HFF-Myc (cell line): ENCODE results near the gene ISCU.

Source experiments
- DNase-seq: peaks from one replicate; pipeline ENCODE4 v3.0.0-alpha.2; 2011; ENCODE audit warnings: low read depth; ENCODE audit errors: extremely low read depth
- H3K4me3 ChIP-seq: replicated peaks from 2 replicates; pipeline ENCODE4 v1.5.1; 2011; ENCODE audit warnings: low read depth, mild to moderate bottlenecking, control low read depth, low read length
- CTCF ChIP-seq: IDR thresholded peaks from 2 replicates; pipeline ENCODE4 v1.5.1; 2012; ENCODE audit warnings: mild to moderate bottlenecking, low read depth, low read length, control low read depth; ENCODE audit errors: missing control alignments

The ISCU gene

GRCh38 chr12:108607981-108608600 lies 45.7 kb downstream of the ISCU start:
- DNase-seq = no peak
- no peak for TF ChIP-seq CTCF
- no peak overlapping the region for H3K4me3 ChIP-seq

- no peak for DNase-seq
- H3K4me3 ChIP-seq = no peak overlapping the region
- no peak for TF ChIP-seq CTCF
Measured at GRCh38 chr12:108608616-108609015, 46.2 kb downstream of the ISCU start.

- peak; percentile 95 for DNase-seq
- no peak for TF ChIP-seq CTCF
- no peak overlapping the region for H3K4me3 ChIP-seq
Measured at GRCh38 chr12:108609537-108610335, 47.3 kb downstream of the ISCU start.

- no peak for DNase-seq
- no peak for TF ChIP-seq CTCF
- H3K4me3 ChIP-seq = no peak overlapping the region
Measured at GRCh38 chr12:108610336-108610815, 48.0 kb downstream of the ISCU start.

GRCh38 chr12:108610856-108611605 lies 48.6 kb downstream of the ISCU start:
- H3K4me3 ChIP-seq = no peak overlapping the region
- TF ChIP-seq CTCF = no peak
- no peak for DNase-seq

- peak; percentile 65 for TF ChIP-seq CTCF
- H3K4me3 ChIP-seq = no peak overlapping the region
- no peak for DNase-seq
Measured at GRCh38 chr12:108611884-108612415, 49.6 kb downstream of the ISCU start.
